Left renal cortex interstitium (tissue), 4 donors: ENCODE measurements around the gene ARID4B. TPM values are rescaled to one million over a fixed set of nuclear protein-coding genes. Genes with fewer than 3 reads are reported as not detected.
"Not testable (repeated sequence)": the region's sequence is repeated elsewhere in the genome, so short reads cannot be mapped to it uniquely, and the experiment has no call there.

Source experiments
- DNase-seq, 4 donors: peaks; one replicate each; pipeline ENCODE4 v3.0.0-alpha.2; 2013; ENCODE audit warnings: low read depth in 4 of 4, low spot score in 2 of 4, missing footprints in 1 of 4
- polyA plus RNA-seq, 4 donors: library from polyadenylated mRNA; unstranded; fragments of 120-200 nt; gene quantifications; one replicate each; pipeline ENCODE4 v1.2.1, GENCODE V29; 2013; ENCODE audit not compliant: insufficient read length in 4 of 4

The ARID4B gene, protein sequence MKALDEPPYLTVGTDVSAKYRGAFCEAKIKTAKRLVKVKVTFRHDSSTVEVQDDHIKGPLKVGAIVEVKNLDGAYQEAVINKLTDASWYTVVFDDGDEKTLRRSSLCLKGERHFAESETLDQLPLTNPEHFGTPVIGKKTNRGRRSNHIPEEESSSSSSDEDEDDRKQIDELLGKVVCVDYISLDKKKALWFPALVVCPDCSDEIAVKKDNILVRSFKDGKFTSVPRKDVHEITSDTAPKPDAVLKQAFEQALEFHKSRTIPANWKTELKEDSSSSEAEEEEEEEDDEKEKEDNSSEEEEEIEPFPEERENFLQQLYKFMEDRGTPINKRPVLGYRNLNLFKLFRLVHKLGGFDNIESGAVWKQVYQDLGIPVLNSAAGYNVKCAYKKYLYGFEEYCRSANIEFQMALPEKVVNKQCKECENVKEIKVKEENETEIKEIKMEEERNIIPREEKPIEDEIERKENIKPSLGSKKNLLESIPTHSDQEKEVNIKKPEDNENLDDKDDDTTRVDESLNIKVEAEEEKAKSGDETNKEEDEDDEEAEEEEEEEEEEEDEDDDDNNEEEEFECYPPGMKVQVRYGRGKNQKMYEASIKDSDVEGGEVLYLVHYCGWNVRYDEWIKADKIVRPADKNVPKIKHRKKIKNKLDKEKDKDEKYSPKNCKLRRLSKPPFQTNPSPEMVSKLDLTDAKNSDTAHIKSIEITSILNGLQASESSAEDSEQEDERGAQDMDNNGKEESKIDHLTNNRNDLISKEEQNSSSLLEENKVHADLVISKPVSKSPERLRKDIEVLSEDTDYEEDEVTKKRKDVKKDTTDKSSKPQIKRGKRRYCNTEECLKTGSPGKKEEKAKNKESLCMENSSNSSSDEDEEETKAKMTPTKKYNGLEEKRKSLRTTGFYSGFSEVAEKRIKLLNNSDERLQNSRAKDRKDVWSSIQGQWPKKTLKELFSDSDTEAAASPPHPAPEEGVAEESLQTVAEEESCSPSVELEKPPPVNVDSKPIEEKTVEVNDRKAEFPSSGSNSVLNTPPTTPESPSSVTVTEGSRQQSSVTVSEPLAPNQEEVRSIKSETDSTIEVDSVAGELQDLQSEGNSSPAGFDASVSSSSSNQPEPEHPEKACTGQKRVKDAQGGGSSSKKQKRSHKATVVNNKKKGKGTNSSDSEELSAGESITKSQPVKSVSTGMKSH (N-terminal part only)
- 10 to 100 TPM; 44.0 to 59.6 (median 49.4) TPM for polyA plus RNA-seq

DNA sequence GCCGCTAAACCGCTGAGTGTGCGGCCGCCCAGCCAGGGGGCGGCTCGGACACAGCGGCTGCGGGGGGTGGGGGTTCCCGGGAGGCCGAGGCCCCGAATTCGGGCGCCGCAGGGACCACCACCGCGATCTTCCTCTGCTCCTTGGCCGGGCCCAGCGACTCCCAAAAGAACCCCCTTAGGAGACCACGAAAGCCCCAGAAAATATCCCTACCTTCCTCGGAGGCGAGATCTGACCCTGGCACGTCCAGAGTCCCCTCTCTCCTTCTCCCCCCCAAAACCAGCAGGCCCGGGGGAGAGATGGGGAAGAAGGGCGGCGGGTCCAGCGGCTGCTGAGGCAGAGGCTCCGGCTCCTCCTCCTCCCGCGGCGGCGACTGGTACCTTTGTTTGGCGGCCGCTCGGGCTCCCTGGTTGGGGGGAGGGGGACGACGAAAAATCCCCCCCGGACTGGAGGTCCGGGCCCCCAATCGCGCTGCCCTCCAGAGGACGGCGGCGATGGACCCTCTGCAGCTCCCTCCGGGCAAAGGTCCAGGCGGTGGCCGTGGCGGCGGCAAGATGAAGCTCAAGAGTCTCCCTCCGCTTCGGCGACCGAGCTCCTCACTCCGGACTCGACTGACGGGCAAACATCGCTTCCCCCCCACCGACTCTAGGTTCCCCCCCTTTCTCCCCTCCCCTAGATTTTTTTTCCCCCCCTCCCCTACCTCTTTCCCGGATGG is at the start of gene ARID4B:
Gene ARID4B (minus strand): TSS at position 621 of the 712 bp plus-strand sequence. CDS start 1,260 bp downstream, outside the sequence.
- DNase-seq: peak in 3 of 4 donors; percentile 26 to 65 (median 28)

DNA sequence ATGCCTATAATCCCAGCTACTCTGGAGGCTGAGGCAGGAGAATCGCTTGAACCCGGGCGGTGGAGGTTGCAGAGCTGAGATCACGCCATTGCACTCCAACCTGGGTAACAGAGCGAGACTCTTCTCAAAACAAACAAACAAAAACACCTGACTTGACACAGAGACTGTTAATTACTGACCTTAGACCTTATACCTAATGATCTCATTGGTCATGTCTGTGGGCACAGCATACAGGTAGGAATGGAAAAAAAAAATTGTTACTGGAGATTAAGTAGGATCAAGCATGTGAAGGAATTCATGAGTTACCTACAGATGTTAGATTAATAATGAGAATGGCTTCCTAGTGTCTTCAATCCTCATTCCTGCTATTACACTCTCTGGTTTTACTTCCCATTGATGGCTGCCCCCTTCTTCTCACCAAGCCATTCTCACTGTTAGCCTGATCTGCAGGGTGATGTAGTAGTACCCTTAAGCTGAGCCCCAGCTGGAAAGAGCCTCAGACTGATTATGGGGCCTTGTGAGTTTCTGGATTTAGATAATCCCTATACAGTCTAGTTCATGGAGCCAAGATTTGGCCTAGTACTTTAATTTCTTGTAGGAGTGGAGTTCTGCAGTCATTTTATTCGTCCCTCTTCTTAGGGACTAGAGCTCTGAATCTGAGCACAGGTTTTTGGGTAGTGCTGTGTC is 48.1 kb upstream of the ARID4B start:
- no peak for DNase-seq

DNA sequence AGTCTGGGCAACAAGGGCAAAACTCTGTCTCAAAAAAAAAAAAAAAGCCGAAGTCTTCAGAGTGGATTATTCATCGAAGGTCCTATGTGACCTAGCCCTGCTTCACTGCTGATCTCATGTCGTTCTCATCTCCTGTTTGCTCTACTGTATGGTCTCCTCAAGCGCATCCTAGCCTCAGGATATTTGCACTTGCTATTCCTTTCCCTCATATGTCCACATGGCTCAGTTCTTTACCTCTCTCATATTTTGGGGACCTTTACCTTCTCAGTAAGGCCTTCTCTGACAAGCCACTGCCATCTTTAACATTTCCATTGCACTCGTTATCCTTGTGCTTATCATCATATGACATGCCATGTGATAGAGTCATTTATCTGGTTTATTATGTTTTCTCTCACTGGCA is 41.8 kb upstream of the ARID4B start:
- no peak for DNase-seq

DNA sequence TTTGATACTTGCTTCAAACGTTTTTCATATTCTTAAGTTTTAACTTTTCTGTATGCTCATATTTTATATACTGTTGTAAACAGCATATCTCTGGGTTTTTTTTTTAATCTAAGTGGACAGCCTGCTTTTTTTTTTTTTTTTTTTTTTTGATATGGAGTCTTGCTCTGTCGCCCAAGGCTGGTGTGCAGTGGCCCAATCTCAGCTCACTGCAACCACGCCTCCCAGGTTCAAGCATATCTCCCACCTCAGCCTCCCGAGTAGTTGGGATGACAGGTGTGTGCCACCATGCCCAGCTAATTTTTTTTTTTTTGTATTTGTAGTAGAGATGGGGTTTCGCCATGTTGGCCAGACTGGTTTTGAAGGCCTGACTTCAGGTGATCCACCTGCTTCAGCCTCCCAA is 40.4 kb upstream of the ARID4B start:
- DNase-seq: no peak

DNA sequence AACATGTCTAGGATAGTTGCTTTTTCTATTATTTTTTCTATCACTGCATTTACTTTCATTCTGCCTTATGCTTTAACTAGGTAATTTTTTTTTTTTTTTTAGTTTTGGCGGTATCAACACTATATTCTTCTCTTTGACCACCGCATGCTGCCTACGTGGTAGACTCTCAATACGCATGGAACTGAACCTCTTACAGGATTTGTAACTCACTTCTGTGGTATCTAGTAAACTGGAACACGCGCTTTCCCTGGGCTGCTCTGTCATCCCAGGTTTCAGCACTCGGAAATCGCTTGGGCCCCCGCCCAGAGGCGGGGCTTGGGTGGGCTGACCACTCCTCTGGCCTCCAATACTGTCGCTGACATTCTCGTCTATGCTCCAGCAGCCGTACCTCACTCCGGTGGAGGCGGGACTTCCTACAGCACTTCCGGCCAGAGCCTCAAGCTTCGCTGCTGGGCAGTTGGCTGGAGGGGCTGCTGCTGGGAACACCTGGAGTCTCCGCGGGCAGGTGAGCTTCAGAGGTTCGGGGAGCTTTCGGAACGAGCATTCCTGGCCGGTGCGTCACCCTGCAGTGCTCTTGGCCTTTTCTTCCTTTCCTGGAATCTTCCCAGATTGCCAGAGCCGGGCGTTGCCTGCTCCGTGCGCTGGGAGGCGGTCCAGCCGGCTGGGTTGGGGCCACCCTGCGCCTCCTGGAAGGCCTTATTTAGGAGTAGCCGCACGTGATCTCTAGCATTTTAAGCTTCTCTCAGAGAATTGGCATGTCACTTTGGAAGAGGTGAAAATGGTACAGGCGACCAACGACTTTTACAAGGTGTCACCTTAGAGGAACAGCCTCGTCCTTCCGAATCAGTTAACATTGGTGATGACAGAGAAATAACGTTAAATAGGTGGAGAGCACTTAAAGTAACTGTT is 39.3 kb upstream of the ARID4B start, which contains the start of gene TBCE:
Gene TBCE (plus strand): TSS at position 428 of the 909 bp plus-strand sequence. CDS start 12,623 bp downstream, outside the sequence.
- peak; percentile 87 to 97 (median 92) for DNase-seq

DNA sequence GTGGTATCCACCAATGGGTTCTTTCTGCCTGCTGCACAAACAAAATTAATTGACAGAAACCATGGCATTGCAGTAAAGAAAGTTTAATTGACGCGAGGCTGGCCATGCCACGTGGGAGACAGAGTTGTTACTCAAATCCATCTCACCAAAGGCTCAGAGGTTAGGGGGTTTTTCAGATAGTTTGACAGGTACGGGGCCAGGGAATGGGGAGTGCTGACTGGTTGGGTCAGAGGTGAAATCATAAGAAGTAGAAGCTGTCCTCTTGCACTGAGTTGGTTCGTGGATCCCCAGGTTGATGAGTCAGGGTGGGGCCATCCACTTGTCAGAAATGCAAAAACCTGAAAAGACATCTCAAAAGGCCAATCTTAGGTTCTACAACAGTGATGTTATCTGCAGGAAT is 38.3 kb upstream of the ARID4B start:
- no peak for DNase-seq

DNA sequence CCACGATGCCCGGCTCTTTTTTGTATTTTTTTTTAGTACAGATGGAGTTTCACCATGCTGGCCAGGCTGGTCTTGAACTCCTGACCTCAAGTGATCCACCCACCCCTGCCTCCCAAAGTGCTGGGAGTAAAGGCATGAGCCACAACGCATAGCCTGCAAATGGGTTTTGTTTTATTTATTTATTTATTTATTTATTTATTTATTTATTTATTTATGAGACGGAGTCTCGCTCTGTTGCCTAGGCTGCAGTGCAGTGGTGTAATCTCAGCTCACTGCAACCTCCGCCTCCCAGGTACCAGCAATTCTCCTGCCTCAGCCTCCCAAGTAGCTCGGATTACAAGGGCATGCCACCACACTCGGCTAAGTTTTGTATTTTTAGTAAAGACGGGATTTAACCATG is 36.2 kb upstream of the ARID4B start:
- not testable (repeated sequence) for DNase-seq

DNA sequence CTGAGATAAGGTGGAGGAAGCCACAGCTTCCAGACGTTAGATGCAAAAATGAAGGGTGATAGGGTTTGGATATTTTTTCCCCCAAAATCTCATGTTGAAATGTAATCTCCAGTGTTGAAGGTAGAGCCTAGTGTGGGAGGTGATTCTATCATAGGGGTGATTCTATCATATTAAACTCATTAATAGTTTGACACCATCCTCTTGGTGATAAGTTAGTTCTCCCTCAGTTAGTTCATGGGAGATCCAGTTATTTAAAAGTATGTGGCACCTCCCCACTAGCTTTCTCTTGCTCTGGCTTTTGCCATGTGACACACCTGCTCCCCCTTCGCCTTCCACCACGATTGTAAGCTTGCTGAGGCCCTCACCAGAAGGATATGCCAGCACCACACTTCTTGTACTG is 30.9 kb upstream of the ARID4B start:
- no peak for DNase-seq

DNA sequence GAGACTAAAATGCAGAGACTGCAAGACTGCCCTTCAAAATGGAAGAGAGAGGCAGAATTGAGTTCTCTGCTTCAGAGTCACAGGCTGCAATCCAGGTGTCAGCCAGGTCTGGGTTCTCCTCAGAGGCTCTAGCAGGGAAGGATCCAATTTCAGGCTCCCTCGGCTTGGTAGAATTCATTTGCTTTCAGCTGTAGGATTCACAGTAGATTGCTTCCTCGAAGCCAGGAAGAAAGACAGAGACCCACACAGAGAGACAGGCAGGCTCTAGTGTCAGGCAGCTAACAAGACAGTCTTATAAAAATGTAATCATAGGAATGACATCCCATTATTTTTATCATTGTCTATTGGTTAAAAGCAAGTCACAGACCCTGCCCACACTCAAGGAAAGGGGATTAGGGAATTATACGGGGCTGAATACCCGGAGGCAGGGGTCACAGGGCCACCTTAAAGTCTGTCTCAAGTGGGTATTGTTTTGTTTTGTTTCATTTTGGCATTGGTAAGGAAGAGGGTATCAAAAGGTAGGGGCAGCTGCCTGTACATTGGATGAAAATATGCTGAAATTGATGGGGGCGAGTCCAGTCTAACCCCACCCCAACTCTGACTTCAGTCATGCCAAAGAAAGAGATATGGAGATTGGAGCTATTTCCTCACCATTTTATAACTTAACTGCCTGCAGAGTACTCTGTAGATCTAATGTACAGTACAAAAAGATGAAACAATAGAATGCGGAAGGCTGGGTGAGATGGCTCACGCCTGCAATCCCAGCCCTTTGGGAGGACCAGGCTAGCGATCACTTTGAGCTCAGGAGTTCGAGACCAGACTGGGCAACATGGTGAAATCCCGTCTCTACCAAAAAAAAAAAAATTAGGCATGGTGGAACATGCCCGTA is 29.8 kb upstream of the ARID4B start:
- no peak for DNase-seq

DNA sequence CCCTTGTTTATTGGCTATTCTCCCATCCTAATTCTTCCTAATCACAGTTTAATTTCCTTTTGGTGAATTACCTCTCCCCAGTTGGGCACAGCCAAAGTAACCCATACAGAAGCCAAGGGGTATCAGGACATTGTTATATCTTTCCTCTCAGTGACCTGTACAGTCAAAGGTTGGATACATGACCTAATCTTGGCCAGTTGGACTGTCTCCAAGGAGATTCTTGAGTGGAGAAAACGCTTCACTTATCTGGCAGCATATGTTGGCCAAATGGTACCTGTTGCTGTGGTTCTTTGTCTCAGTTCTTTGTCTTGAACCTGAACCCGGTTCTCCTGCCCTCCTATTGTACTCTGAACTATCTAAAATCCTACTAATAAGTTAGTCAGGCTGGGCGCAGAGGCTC is 23.9 kb upstream of the ARID4B start:
- DNase-seq: no peak

DNA sequence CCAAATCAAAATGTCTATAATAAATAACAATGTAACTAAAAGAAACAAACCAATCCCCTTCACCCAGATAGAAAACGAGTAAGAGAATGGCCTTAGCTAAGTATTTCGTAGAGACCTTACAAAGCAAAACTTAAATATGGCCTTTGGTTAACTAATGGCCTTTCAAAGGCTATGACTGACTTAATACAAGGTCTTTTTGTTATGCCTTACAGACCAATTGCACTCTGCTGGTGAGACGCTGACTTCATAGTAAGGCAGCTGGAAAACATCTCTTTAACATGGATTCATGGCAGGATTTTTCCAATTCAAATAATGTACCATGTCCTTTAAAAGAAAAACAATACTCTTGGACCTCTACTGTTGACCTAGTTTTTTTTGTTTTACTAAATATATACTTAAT is 23.5 kb upstream of the ARID4B start:
- no peak for DNase-seq

DNA sequence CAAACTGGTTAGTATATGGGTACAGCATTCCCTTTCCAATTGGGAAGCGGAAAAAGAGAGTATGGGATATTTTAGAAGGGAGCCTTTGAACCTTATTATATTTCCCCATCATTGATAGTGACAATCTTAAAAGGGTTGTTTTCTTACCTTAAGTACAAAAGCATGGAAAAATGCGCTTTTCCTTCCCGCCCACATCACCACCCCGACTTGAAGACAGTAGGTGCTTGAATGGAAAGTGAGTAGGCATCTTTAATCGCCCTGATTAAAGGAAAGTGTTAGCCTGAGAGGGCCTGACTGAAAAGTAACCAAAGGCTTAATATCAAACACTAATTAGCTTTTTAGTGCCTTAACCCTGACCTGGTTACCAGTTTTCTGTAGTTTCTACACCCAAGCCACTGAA is 15.7 kb upstream of the ARID4B start:
- no peak for DNase-seq

DNA sequence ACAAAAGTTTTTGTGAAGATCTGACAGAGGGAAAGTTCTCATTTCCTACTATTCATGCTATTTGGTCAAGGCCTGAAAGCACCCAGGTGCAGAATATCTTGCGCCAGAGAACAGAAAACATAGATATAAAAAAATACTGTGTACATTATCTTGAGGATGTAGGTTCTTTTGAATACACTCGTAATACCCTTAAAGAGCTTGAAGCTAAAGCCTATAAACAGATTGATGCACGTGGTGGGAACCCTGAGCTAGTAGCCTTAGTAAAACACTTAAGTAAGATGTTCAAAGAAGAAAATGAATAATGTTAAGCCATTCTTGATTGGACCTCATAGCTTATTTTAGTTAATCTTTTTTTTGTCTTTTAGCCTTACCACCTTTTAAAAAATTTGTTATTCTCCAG is 14.5 kb upstream of the ARID4B start:
- no peak for DNase-seq

DNA sequence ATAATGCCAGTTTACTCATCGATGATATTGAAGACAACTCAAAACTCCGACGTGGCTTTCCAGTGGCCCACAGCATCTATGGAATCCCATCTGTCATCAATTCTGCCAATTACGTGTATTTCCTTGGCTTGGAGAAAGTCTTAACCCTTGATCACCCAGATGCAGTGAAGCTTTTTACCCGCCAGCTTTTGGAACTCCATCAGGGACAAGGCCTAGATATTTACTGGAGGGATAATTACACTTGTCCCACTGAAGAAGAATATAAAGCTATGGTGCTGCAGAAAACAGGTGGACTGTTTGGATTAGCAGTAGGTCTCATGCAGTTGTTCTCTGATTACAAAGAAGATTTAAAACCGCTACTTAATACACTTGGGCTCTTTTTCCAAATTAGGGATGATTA is 14.1 kb upstream of the ARID4B start:
- DNase-seq: no peak

DNA sequence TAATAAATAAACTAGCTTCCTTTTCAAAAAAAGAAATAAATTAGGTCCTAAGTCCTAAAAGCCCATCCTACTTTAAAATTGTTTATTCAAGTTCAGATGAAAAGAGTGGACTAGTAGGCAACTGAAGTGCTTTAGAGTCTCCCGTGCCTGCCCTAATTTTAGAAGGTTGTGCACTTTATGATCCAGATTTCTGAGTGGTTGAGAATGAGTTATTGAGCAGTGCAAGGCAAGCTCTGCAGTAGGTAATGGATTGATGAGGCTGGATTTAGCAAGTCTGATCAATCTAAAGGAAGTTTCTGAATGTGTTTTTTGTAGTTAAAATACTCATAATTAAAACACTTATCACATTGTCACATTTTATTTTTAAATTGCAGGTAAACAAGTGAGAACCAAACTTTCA is 13.4 kb upstream of the ARID4B start:
- no peak for DNase-seq

DNA sequence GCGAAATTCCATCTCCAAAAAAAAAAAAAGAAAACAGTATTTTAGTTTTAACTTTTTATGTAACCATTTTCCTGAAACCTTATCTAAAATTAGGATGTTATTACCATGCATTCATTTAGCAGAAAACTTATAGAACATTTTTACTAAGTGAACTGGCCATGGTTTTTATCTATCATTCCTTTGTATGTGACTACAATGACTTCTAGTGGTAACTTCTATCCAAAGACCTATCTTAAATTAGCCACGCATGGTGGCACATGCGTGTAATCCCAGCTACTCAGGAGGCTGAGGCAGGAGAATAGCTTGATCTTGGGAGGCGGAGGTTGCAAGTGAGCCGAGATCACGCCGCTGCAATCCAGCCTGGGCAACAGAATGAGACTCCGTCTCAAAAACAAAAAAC is 11.8 kb upstream of the ARID4B start:
- DNase-seq: no peak

DNA sequence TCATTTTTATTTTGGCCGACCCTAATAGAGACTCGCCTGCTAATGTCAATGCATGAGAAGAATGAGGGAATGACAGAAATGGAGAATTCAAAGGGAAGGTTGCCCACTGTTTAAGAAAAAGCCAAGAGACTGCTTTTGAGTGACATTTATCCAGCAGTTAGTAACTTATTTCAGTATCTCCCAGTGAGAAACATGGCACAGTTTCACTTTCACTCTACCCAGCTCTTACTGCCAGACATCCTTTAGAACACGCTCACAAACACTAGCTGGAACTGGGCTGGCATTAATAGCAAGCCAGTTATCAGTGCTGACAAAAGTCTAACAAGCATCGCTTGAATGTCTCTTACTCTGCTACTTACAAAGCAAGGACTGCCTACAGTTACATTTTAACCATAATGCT is 8.9 kb upstream of the ARID4B start:
- DNase-seq: no peak

DNA sequence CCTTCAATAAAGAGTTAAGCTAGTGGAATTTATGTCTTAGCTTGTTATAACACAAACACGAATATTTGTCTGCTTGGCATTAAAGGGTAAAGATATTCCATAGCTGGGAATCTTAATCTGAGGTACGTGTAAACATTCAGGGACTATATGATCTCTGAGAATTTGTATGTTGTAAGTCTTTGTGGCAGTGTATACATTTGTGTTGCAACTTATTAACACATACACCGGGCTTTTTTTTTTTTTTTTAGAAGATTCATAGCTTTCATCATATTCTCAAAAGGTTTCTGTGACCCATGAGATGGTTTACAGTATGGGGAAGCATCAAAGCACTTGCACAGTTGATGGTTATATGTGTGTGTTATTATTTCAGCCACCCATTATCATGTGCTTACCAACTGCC is 3.4 kb upstream of the ARID4B start:
- DNase-seq: no peak
